Stimulated activated CD4-positive, alpha-beta T cell treated with anti-CD3 and anti-CD28 coated beads, Interleukin-2, amount 100 ng/mL, for 48 hours (primary cell): ENCODE results near the gene PCDHA1.
"Not testable (repeated sequence)": the region's sequence is repeated elsewhere in the genome, so short reads cannot be mapped to it uniquely, and the experiment has no call there.

ENCODE experiments used
- DNase-seq, 2 donors: peaks; one replicate each; pipeline ENCODE4 v3.0.0-alpha.2; 2020

Gene PCDHA1

GRCh38 chr5:140855772-140856674, 70.1 kb downstream of the PCDHA1 start, which contains the start of gene PCDHA10:
PCDHA10 (plus strand) TSS chr5:140855897; CDS start chr5:140856049, 152 bp downstream.
- no peak for DNase-seq

- DNase-seq, result no peak
Measured at GRCh38 chr5:140857177-140857986, 71.4 kb downstream of the PCDHA1 start.

- DNase-seq, result no peak
Measured at GRCh38 chr5:140857987-140858240, 72.0 kb downstream of the PCDHA1 start.

- no peak for DNase-seq
Measured at GRCh38 chr5:140862441-140863295, 76.7 kb downstream of the PCDHA1 start.

GRCh38 chr5:140868721-140869554, 83.0 kb downstream of the PCDHA1 start, which contains the start of gene PCDHA11:
PCDHA11 (plus strand) TSS chr5:140868957; CDS start chr5:140869104, 147 bp downstream.
- no peak for DNase-seq

GRCh38 chr5:140869555-140869886, 83.6 kb downstream of the PCDHA1 start:
- DNase-seq, result no peak

GRCh38 chr5:140870221-140871201, 84.6 kb downstream of the PCDHA1 start:
- DNase-seq, result no peak

- no peak for DNase-seq
Measured at GRCh38 chr5:140875085-140876065, 89.4 kb downstream of the PCDHA1 start, which contains the start of gene PCDHA12. PCDHA12 (plus strand) TSS chr5:140875308; CDS start chr5:140875473, 165 bp downstream.

GRCh38 chr5:140876541-140877261, 90.8 kb downstream of the PCDHA1 start:
- DNase-seq, result not testable (repeated sequence)

- DNase-seq, result no peak
Measured at GRCh38 chr5:140877262-140877581, 91.3 kb downstream of the PCDHA1 start.

GRCh38 chr5:140881889-140882590, 96.1 kb downstream of the PCDHA1 start, which contains the start of gene PCDHA13:
PCDHA13 (plus strand) TSS chr5:140882124; CDS start chr5:140882269, 145 bp downstream.
- DNase-seq, result no peak

GRCh38 chr5:140882591-140882899, 96.6 kb downstream of the PCDHA1 start:
- no peak for DNase-seq

- DNase-seq, result no peak
Measured at GRCh38 chr5:140883373-140883772, 97.4 kb downstream of the PCDHA1 start.

- DNase-seq, result no peak
Measured at GRCh38 chr5:140883927-140884697, 98.2 kb downstream of the PCDHA1 start.

GRCh38 chr5:140916325-140916724, 130.4 kb downstream of the PCDHA1 start:
- no peak for DNase-seq

- DNase-seq, result no peak
Measured at GRCh38 chr5:140923601-140924000, 137.7 kb downstream of the PCDHA1 start.

- no peak for DNase-seq
Measured at GRCh38 chr5:140925806-140926442, 140.0 kb downstream of the PCDHA1 start, which contains the start of gene PCDHAC1. PCDHAC1 (plus strand) TSS chr5:140926299; CDS start chr5:140926893, 594 bp downstream.
